Measurements from ENCODE around the gene ETNK1.
"Not testable (repeated sequence)": the region's sequence is repeated elsewhere in the genome, so short reads cannot be mapped to it uniquely, and the experiment has no call there.

Gene ETNK1

GRCh38 chr12:22687361-22688076 is 62.5 kb downstream of the ETNK1 start:
- DNase-seq (ENCODE audit: low read depth in 2 of 2): no peak

- no peak for DNase-seq (ENCODE audit: low read depth in 2 of 2)
These were observed 64.9 kb downstream of the ETNK1 start for GRCh38 chr12:22689876-22690275.

DNA sequence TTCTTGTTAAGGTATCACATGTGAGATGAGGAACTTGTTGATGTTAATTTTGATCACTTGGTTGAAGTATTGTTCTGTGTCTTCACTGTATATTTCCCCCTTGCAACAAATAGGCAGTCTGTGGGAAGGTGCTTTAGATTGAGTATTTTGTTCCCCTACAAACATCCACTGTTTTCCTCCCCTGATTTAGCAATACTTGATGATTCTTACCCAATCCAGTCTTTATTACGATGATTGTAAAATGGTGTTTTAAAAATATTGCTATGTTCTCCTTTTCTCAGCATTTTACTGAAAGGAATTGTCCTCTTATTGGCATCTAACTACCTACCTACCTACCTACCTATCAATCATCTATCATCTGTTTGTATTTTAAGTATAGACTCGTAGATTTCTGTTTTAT is 66.3 kb downstream of the ETNK1 start:
- DNase-seq (ENCODE audit: low read depth in 2 of 2): no peak

DNA sequence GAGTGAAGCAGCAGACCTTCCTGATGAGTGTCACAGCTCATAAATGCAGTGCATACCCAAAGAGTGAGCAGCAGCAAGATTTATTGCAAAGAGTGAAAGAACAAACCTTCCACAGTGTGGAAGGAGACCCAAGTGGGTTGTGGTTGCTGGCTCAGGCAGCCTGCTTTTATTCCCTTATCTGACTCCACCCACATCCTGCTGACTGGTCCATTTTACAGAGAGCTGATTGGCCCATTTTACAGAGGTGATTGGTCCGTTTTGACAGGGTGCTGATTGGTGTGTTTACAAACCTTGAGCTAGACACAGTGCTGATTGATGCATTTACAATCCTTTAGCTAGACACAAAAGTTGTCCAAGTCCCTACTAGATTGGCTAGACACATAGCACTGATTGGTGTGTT is 67.5 kb downstream of the ETNK1 start:
- not testable (repeated sequence) for DNase-seq (ENCODE audit: low read depth in 2 of 2)

- DNase-seq (ENCODE audit: low read depth in 2 of 2): no peak
These were observed 68.1 kb downstream of the ETNK1 start for GRCh38 chr12:22692964-22693555.

GRCh38 chr12:22698576-22698975 is 73.6 kb downstream of the ETNK1 start:
- DNase-seq (ENCODE audit: low read depth in 2 of 2): no peak

GRCh38 chr12:22699705-22700104 is 74.7 kb downstream of the ETNK1 start:
- not testable (repeated sequence) for DNase-seq (ENCODE audit: low read depth in 2 of 2)

- no peak for DNase-seq (ENCODE audit: low read depth in 2 of 2)
These were observed 75.1 kb downstream of the ETNK1 start for GRCh38 chr12:22700106-22700505.

DNA sequence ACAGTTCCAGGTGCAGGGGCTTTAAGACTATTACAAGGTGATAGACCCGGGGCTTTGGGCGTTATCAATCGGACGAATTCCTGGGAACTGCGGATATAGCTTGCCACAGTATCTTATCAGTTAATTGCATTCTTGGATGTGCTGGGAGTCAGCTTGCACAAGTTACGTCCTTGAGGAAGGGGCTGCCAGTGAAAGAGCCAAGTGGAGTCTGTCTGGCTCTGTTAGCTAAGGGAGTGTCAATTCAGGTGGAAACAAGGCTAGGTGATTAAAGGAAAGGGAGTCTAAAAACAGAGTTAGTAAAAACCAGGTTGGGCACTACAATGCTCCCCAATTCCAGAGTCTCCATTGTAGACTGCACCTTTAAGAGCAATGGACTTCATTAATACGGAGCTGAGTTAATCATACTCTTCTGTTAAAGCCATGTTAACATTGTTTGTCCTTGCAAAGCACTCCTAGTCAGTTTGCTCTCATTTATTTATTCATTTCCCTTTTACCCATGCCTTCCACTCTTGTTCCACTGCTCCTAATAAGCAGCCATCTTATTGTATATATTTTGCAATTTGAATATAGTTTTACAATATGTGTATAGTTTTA is 76.3 kb downstream of the ETNK1 start:
- DNase-seq (ENCODE audit: low read depth in 2 of 2): not testable (repeated sequence)

DNA sequence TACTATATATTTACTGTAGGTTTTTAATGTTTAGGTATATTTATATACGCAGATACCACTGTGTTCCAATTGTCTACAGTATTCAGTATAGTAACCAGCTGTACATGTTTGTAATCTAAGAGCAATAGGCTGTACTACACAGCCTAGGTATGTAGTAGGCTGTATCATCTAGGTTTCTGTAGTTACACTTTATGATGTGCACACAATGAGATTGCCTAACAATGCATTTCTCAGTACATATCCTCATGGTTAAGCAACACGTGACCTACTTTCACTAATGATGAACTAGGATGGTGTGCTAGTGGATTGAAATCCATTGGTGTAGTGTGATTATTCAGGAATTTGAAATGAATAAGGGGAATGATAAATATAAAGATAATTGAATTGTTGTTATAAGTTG is 77.7 kb downstream of the ETNK1 start:
- DNase-seq (ENCODE audit: low read depth in 2 of 2): no peak

DNA sequence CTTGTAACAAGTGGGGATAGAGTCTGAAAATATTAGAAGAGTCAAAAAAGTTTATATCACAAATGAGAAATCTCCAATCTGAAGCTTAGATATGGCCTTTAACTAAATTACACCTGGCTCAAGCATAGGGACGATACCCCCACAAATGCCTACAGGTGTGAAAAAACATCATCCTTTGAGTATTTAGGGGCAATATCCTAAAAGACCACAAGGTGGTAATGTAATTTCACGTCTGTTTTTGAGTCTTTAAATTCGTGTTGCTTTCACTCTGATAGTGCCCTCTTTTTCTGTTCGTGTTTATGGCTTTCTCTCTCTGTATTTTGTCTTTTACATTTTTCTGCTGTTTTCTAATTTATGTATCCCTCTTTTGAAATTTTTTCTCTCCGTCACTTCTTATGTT is 84.3 kb downstream of the ETNK1 start:
- DNase-seq (ENCODE audit: low read depth in 2 of 2): no peak

DNA sequence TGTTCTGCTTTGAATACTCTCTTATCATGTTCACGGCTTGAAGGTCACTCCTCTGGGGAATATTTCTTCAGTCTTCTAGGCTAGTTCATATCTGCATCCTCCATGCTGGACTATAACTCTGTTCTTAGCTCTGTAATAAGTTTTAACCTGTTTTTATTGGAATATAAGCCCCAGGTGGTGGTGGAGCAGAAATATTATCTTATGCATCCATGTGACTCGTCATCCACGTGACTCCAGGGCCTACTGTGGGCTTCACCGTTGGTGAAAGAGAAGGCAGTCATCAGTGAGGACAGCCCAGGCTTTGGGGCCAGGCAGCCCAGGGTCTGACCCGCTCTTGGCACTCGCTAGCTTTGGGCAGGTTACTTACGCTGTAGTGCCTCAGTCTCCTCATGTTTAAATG is 87.1 kb downstream of the ETNK1 start:
- no peak for DNase-seq (ENCODE audit: low read depth in 2 of 2)

DNA sequence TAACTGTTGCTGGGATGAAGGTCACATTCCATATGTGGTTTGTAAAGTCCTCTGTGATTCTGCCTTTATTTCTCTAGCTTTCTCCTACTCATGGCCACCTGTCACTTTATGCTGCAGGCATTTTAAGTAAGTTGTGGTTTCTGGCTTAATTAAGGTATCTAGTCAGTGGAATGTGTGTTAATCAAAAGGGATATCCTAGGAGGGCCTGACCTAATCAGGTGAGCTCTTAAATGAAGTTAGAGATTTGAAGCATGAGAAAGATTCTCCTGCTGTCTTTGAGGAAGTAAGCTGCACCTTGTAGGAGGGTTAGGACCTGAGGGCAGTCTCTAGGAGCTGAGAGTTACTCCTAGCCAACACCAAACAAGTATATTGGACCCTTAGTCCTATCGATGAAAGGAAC is 90.3 kb downstream of the ETNK1 start:
- no peak for DNase-seq (ENCODE audit: low read depth in 2 of 2)

- DNase-seq (ENCODE audit: low read depth in 2 of 2): no peak
These were observed 94.8 kb downstream of the ETNK1 start for GRCh38 chr12:22719745-22720144.

DNA sequence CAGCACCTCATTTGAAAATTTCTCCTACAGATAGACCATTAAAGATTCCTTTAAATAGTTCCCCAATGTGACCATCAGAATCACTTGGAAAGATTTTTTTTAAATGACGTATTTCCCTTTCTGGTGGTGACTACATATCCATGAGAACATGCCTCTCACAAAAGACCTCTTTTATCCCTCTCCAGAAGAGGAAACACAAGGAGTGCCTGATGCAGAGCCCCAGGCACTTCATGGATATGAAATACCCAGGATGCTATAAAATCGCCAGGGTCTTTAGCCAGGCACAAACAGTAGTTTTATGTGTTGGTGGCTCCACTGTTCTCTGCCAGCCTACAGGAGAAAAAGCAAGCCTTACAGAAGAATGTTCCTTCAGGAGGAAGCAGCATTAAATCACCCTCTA is 97.1 kb downstream of the ETNK1 start:
- no peak for DNase-seq (ENCODE audit: low read depth in 2 of 2)

- no peak for DNase-seq (ENCODE audit: low read depth in 2 of 2)
These were observed 97.8 kb downstream of the ETNK1 start for GRCh38 chr12:22722779-22723178.

GRCh38 chr12:22728987-22729386 is 104.0 kb downstream of the ETNK1 start:
- DNase-seq (ENCODE audit: low read depth in 2 of 2): no peak

GRCh38 chr12:22729431-22729956 is 104.5 kb downstream of the ETNK1 start:
- no peak for DNase-seq (ENCODE audit: low read depth in 2 of 2)

DNA sequence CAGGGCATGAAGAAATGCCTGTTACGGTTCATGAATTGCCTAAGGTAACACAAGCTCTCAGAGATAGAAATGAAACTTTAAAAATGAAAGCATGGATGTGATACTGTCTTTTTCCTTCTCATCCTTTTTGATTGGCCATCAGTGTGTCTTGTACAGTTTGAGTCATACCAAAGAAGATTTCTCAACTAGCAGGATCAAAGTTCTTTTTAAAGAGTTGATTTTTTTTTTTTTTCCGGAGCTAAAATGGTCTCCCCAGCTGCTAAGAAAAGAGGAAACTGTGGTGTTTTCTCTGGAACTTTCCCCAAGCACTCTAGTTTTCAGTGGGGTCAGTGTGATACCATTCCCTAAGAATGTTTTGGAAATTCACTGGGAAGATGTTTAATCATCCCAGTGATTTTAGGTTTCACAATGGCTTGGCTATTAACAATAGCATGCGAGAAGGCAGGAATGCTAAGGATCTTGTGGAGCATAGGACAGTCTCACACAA is 105.0 kb downstream of the ETNK1 start:
- no peak for DNase-seq (ENCODE audit: low read depth in 2 of 2)

DNA sequence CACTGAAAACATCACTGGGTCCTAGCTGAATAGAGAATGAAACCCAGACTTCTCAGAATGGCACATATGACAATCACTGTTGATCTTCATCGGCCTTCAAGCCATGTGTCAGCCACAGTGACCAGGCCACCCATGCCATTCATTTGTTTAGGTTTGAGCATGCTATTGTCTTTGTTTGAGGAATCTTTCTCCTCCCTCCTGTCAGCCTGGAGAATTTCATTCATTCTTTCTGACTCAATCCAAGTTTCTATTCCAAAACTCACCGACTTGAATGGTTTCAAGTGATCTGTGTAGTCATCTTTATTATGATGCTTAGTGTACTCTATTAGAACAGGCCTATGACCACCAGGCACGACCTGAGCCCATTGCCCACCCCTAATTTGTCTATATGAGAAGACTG is 106.3 kb downstream of the ETNK1 start:
- DNase-seq (ENCODE audit: low read depth in 2 of 2): no peak

- DNase-seq (ENCODE audit: low read depth in 2 of 2): no peak
These were observed 108.8 kb downstream of the ETNK1 start for GRCh38 chr12:22733756-22734155.

GRCh38 chr12:22738945-22739344 is 114.0 kb downstream of the ETNK1 start:
- DNase-seq (ENCODE audit: low read depth in 2 of 2): no peak
